K562 (cell line): ENCODE data around the gene C11orf58. TPM values are rescaled to one million over a fixed set of nuclear protein-coding genes. Genes with fewer than 3 reads are reported as not detected.

Experiments
- ATAC-seq: fragments of 200-7000 bp; cut with Tn5 transposase; 3 replicates; pipeline ENCODE4 v1.9.1; 2020; ENCODE audit warnings: moderate library complexity
- BruUV-seq: library from RNA; stranded (reverse); fragments of 400-500 nt; replicated peaks from 2 replicates; lab custom pipeline; 2021; lab: Mats Ljungman, UMichigan
- CTCF ChIA-PET: fragments of 300-600 bp; formaldehyde crosslinking; extraction: SDS; loops from one replicate; lab custom pipeline; 2021; ENCODE audit warnings: low intra/inter-chr PET ratio; lab: Yijun Ruan, JAX
- POLR2A ChIA-PET: fragments of 300-600, 350-650 bp; sonication (Branson Sonifier 250); formaldehyde crosslinking; extraction: SDS; loops from one replicate; lab custom pipeline; 2021; ENCODE audit warnings: antibody characterized with exemption, inconsistent platforms; lab: Yijun Ruan, JAX
- DNase-seq, 4 experiments: peaks; one replicate each; pipeline versions ENCODE4 v3.0.0 to v3.0.0-alpha.2; 2011 to 2018; ENCODE audit warnings: low spot score in 3 of 4, mixed read lengths in 3 of 4; ENCODE audit errors: extremely low read depth in 1 of 4
- FAIRE-seq: peaks from 2 replicates; lab custom pipeline; 2011; peaks lifted over from hg19 to GRCh38; lab: Jason Lieb, UNC
- H2AFZ ChIP-seq: 2 replicates; pipeline ENCODE4 v1.6.0; 2011; ENCODE audit warnings: low read depth, low read length, control low read depth, inconsistent platforms
- H3K27ac ChIP-seq: fragments of 200-600 bp; 3 replicates; pipeline ENCODE4 v1.8.0; 2011; ENCODE audit warnings: low read depth, mild to moderate bottlenecking, control low read depth, inconsistent platforms, low read length, moderate library complexity, mixed read lengths; ENCODE audit errors: extremely low read depth
- H3K27me3 ChIP-seq, 2 experiments: fragments of 300-600 bp in 1 of 2; 2 replicates in 1 of 2; 3 replicates in 1 of 2; pipeline versions ENCODE4 v1.6.0 to v1.8.0; 2011; ENCODE audit warnings: inconsistent platforms in 2 of 2, low read length in 2 of 2, mild to moderate bottlenecking in 1 of 2, mixed read lengths in 1 of 2, moderate library complexity in 1 of 2; ENCODE audit not compliant: control insufficient read depth in 2 of 2, insufficient read depth in 2 of 2
- H3K36me3 ChIP-seq: fragments of 300-600 bp; 3 replicates; pipeline ENCODE4 v1.8.0; 2011; ENCODE audit warnings: mild to moderate bottlenecking, low read length, inconsistent platforms; ENCODE audit not compliant: control insufficient read depth, insufficient read depth
- H3K4me1 ChIP-seq, 2 experiments: fragments of 200-600 bp in 1 of 2; replicated peaks in 1 of 2; 2 replicates in 1 of 2; 3 replicates in 1 of 2; pipeline versions ENCODE4 v1.5.1 to v1.8.0; 2011; ENCODE audit warnings: inconsistent platforms in 2 of 2, low read length in 2 of 2, mild to moderate bottlenecking in 1 of 2, mixed read lengths in 1 of 2, moderate library complexity in 1 of 2; ENCODE audit not compliant: control insufficient read depth in 2 of 2, insufficient read depth in 2 of 2
- H3K4me2 ChIP-seq: 2 replicates; pipeline ENCODE4 v1.6.1; 2011; ENCODE audit warnings: low read length, control low read depth, inconsistent platforms, mixed read lengths; ENCODE audit not compliant: insufficient read depth
- H3K4me3 ChIP-seq: fragments of 200-600 bp; sonication (generic), shearing (Covaris generic); 2 replicates; pipeline ENCODE4 v1.5.1; 2016; ENCODE audit warnings: control low read depth, inconsistent platforms
- H3K79me2 ChIP-seq: fragments of 200-600 bp; 3 replicates; pipeline ENCODE4 v1.8.0; 2011; ENCODE audit warnings: low read length, inconsistent platforms; ENCODE audit not compliant: control insufficient read depth, insufficient read depth
- H3K9ac ChIP-seq, 2 experiments: 2 replicates each; pipeline versions ENCODE4 v1.6.0 to v1.6.1; 2011; ENCODE audit warnings: low read depth in 2 of 2, low read length in 2 of 2, control low read depth in 1 of 2, inconsistent platforms in 1 of 2, mild to moderate bottlenecking in 1 of 2, mixed read lengths in 1 of 2; ENCODE audit not compliant: insufficient read depth in 1 of 2
- H3K9me1 ChIP-seq: one replicate; pipeline ENCODE4 v1.6.0; 2011; ENCODE audit warnings: inconsistent platforms, mild to moderate bottlenecking, low read length, moderate library complexity; ENCODE audit not compliant: control insufficient read depth, insufficient read depth
- H3K9me3 ChIP-seq: replicated peaks from 2 replicates; pipeline ENCODE4 v1.5.1; 2011; ENCODE audit warnings: low read depth, low read length, inconsistent platforms; ENCODE audit not compliant: control insufficient read depth, insufficient read depth
- H4K20me1 ChIP-seq: replicated peaks from 2 replicates; pipeline ENCODE4 v1.6.1; 2011; ENCODE audit warnings: low read length, inconsistent platforms, mixed read lengths; ENCODE audit not compliant: control insufficient read depth, insufficient read depth
- ATF3 ChIP-seq, 2 experiments: fragments of 450-650 bp in 1 of 2; sonication (generic) in 1 of 2; formaldehyde crosslinking in 1 of 2; IDR thresholded peaks in 1 of 2; conservative IDR thresholded peaks in 1 of 2; 2 replicates each; pipeline versions ENCODE4 v1.6.1 to v1.8.1; 2016 to 2023; ENCODE audit warnings: mild to moderate bottlenecking in 2 of 2, moderate library complexity in 2 of 2, inconsistent platforms in 1 of 2, missing genetic modification reagents in 1 of 2
- FOSL1 ChIP-seq: fragments of 200-800 bp; sonication (Bioruptor generic); conservative IDR thresholded peaks from 2 replicates; pipeline ENCODE4 v1.6.1; 2016; ENCODE audit warnings: missing genetic modification characterization, missing compliant biosample characterization
- FOXJ2 ChIP-seq: fragments of 200-800 bp; sonication (Bioruptor generic); IDR thresholded peaks from 2 replicates; pipeline ENCODE4 v1.6.1; 2016; ENCODE audit warnings: missing genetic modification characterization, missing compliant biosample characterization
- JUND ChIP-seq, 2 experiments: IDR thresholded peaks; 2 replicates in 1 of 2; 3 replicates in 1 of 2; pipeline ENCODE4 v1.6.1; 2011; ENCODE audit warnings: borderline replicate concordance in 2 of 2, low read depth in 2 of 2, low read length in 2 of 2, improper control_type of control experiment in 1 of 2, missing biosample characterization in 1 of 2, missing genetic modification characterization in 1 of 2, missing genetic modification reagents in 1 of 2
- NCOA1 ChIP-seq: fragments of 450-650 bp; IDR thresholded peaks from 2 replicates; pipeline ENCODE4 v1.6.1; 2016; ENCODE audit warnings: low read depth
- RBM22 ChIP-seq: fragments of 200-400 bp; formaldehyde crosslinking; IDR thresholded peaks from 2 replicates; pipeline ENCODE4 v1.6.1; 2018; ENCODE audit warnings: low read length, low read depth; ENCODE audit not compliant: poor library complexity, severe bottlenecking
- RNF2 ChIP-seq: sonication (generic); IDR thresholded peaks from 2 replicates; pipeline ENCODE4 v1.6.1; 2016
- TGIF2 ChIP-seq: sonication (generic); formaldehyde crosslinking; IDR thresholded peaks from 2 replicates; pipeline ENCODE4 v1.8.1; 2022; ENCODE audit warnings: mild to moderate bottlenecking, missing genetic modification reagents, moderate library complexity
- ZFX ChIP-seq: sonication (generic); formaldehyde crosslinking; IDR thresholded peaks from 2 replicates; pipeline ENCODE4 v1.8.0; 2022; ENCODE audit warnings: mild to moderate bottlenecking, missing genetic modification reagents, moderate library complexity
- WGBS: fragments of 100-300 bp; shearing (Covaris generic); methylation state at CpG from one replicate; pipeline ENCODE4 v1.1.6; 2016; ENCODE audit warnings: low coverage, mixed read lengths; ENCODE audit not compliant: insufficient coverage; ENCODE audit errors: missing lambda C conversion rate; 5-methylcytosine and 5-hydroxymethylcytosine counted together
- in situ Hi-C: fragments of 300-500 bp; cut with MboI; formaldehyde crosslinking; loops from 4 replicates; pipeline ENCODE4 v1.15.0; 2018; ENCODE audit warnings: inconsistent platforms, mixed read lengths
- intact Hi-C: fragments of 100-400 bp; cut with micrococcal nuclease; formaldehyde crosslinking; loops from 2 replicates; pipeline ENCODE4 v1.14.2; 2022
- polyA plus RNA-seq, 8 experiments: library from polyadenylated mRNA; depleted of rRNA in 4 of 8; stranded (reverse) in 5 of 8; unstranded in 3 of 8; fragments of >200 nt; fragmentation: Nextera tagmentation in 2 of 8; fragmentation: Illumina TruSeq in 1 of 8; extraction: Ambion mirVana in 2 of 8; extraction: Trizol in 1 of 8; gene quantifications; 2 replicates each; pipeline versions ENCODE4 v1.2.1 to v1.2.3, GENCODE V29; 2011 to 2014; ENCODE audit warnings: inconsistent platforms in 1 of 8, missing spikeins in 1 of 8
- total RNA-seq, 7 experiments: library from RNA; depleted of rRNA in 6 of 7; stranded (reverse); fragments of >200 nt in 6 of 7; fragmentation: Illumina TruSeq in 2 of 7; extraction: Trizol in 2 of 7; gene quantifications; 2 replicates each; pipeline versions ENCODE4 v1.2.1 to v1.2.3, GENCODE V29; 2011 to 2021; ENCODE audit warnings: low replicate concordance in 1 of 7

C11orf58 gene
- total and polyA plus RNA-seq, 9 of the 15 experiments (the other 6 are each of a cell fraction or from before 2014, with no cell fraction given) = 104 to 421 (median 247) TPM

GRCh38 chr11:16791191-16791961 lies 52.9 kb downstream of the C11orf58 start:
- peaks cover 8 to 51% of the 10 kb centered on the region in 2 experiments; a peak in 4 of 5 replicates for H3K27me3 ChIP-seq
- ChIA-PET POLR2A (interaction anchor here (1.6 kb wide), 1 partner anchor 9 kb away, joined by 3 read pairs; no protein-coding TSS in a partner anchor), CTCF (interaction anchor here (0.5 kb wide), 1 partner anchor 403 kb away, joined by 3 read pairs; no protein-coding TSS in a partner anchor)
- no peaks in the 10 kb centered on the region; a peak in 1 of 5 replicates for H3K4me1 ChIP-seq
- no peaks in the 10 kb centered on the region for H3K36me3 ChIP-seq
- H2AFZ ChIP-seq = no peak overlapping the region
- H3K4me3 ChIP-seq = no peak overlapping the region
- no TSS peak for BruUV-seq
- DNase-seq (no peak), FAIRE-seq (no peak), ATAC-seq (peak; percentile 37)
- TF ChIP-seq ZFX (CRISPR knock-in tag) = no peak
- TF ChIP-seq TGIF2 (CRISPR knock-in tag) = no peak
- no peak for TF ChIP-seq RBM22
- no peak for TF ChIP-seq FOXJ2 (tag)
- TF ChIP-seq FOSL1 (tag) = peak; percentile 81
- TF ChIP-seq NCOA1 = no peak
- TF ChIP-seq ATF3 (IDR thresholded peaks at IDR 0.05) = 0 out of 2 replicates have a peak, but pooled peaks have one; percentile 16
- no peak for TF ChIP-seq ATF3 (CRISPR knock-in tag; conservative IDR thresholded peaks at IDR 0.05)
- TF ChIP-seq JUND (IDR thresholded peaks at IDR 0.05; ENCODE audit: borderline replicate concordance, low read depth, low read length) = peak; percentile 21; the same call in 1 of the 2 replicates
- TF ChIP-seq JUND (tag; IDR thresholded peaks at IDR 0.05; ENCODE audit: borderline replicate concordance, low read depth, low read length) = no peak
- no peak for TF ChIP-seq RNF2
- no peak overlapping the region for H3K4me2 ChIP-seq
- H3K27ac ChIP-seq = no peak overlapping the region
- no peak overlapping the region for H3K9ac ChIP-seq
- intact Hi-C loops (no loop called here), in situ Hi-C loops (no loop called here)
- no peaks in the 10 kb centered on the region for H3K9me1 ChIP-seq
- no peaks in the 10 kb centered on the region for H3K79me2 ChIP-seq
- no peaks in the 10 kb centered on the region for H3K9me3 ChIP-seq
- WGBS = 2% methylated on average over 13 of the region's 13 CpGs
- H4K20me1 ChIP-seq = no peaks in the 10 kb centered on the region
